CD1c-positive myeloid dendritic cell (primary cell): ENCODE data around the gene LRRC73.
"Not testable (repeated sequence)": the region's sequence is repeated elsewhere in the genome, so short reads cannot be mapped to it uniquely, and the experiment has no call there.

Experiments
- DNase-seq: peaks from one replicate; pipeline ENCODE4 v3.0.0-alpha.2; 2016; ENCODE audit errors: extremely low spot score

LRRC73 gene

GRCh38 chr6:43492673-43493072 is 17.5 kb downstream of the LRRC73 start:
- no peak for DNase-seq

DNA sequence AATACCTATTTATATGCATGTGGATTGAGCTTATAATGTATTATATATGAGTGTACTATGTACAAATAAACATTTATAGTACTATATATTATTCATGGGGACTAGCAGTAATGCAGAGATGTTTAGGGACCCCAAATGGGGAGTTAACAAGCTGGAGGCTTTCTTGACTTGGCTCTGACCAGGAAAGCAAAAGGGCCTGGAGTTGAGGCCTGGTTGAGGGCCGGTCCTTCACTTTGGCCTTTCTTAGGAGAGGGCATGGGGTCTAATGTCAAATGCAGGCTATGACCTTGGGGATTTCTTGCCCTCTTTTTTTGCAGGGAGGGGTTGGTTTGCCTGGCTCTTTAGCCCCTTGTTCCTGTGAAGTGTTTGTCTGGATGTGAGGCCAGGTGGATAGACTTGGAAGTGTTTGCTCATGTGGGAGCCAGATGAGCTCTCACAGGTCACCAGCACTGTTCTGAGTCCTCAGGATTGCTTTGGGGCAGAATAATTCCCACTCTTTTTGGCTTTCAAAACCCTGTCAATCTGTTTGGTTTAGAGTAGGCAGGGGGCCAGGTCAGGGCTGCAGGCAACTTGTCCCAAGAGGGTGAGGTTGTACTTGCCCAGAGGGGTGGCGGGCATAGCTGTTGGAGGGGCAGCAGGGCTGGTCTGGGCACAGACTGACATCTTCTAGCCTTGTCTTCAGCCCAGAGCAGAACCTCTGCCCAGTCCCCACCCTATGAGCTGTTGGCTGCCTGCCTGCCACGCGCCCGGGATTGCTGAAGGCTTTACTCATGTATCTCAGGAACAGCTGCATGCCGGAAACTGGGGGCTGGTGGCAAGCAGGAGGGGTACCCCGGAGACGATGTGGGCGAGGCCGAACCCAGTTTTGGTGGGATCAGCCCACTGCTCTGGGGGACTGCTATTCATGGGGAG is 18.1 kb downstream of the LRRC73 start:
- no peak for DNase-seq

- no peak for DNase-seq
Measured at GRCh38 chr6:43490523-43490939, 19.6 kb downstream of the LRRC73 start.

DNA sequence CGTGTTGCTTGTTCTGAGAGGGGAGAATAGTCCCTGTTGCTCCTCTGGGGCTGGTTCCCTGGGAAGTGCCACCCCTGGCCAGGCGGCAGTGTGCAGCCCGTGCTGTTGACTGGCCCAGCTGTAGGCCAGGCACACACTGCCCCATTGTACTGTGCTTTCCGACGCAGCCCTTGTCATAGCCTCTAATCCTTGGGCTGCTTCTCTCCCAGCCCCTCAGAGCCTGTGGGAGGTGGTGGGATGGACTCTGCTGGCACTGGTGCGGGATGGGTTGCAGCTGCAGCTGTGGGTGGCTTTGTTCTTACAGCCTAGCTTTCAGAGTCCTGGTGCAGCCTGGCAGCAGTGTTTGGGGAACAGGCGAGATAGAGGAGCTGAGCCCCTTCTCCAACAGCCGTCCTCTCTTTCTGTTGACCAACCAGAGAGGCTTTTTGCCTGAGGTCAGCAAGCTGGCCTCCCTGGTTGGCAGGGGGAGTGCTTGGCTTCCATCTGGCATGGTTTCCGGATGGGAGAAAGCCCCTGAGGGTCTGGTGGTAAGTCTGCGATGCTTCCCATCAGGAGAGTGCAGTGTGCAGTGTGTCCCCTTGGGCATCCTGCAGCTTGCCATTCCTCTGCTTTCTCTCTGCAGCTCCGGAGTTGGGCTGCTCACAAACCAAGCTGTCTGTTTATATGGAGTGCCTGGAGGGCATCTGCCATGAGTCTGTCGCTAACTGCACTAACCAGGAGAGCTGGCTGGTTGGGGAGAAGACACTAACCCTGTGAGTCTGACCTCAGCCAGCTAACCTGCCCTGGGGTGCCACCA is 20.7 kb downstream of the LRRC73 start:
- DNase-seq, result no peak

DNA sequence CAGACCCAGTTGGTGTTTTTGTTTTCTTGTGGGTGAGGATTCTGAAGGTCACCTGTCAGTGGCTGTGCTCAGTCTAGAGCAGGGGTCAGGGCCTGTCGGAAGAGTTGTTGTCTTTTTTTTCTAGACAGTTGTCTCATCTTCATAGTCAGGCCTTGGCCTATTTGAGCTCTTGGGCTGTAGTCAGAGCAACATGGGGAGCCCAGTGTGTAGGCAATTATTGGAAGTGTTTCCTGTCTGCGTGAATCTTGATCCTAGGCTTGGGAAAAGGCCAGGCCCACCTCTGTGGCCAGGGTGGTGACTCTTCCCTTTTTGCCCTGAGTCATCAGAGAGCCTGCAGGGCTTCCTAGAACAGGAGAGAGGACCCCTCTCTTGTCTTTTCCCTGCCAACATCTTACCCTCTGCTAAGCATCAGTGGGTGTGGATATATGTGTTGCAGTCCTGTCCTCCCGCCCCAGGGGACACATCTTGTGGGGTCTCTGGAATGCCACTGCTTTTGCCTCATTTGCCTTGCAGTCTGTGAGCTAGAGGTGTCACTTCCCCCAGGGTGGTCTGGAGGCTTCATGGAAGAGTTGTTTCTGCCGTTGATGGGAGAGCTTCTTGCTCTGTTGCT is 21.4 kb downstream of the LRRC73 start:
- DNase-seq, result no peak

GRCh38 chr6:43481591-43482236 is 28.4 kb downstream of the LRRC73 start:
- DNase-seq, result no peak

GRCh38 chr6:43481075-43481474 is 29.1 kb downstream of the LRRC73 start:
- DNase-seq, result no peak

DNA sequence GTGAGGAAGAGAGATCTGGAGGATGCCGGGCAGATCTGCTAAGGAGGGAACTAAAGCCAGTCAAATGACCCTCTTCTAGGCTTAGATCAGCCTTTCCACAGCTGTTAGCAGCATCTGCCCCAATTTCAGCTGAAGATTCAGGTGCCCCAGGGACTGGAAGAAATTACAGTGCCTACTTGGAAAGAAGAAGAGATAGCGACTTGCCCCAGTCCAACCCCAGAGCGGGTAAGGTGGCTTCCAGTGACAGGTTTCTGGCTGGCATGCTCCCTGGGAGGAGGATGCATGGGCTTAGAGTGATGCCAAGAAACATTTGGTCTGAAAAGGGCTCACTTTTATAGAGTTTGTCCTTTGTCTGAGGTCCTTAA is 32.2 kb downstream of the LRRC73 start:
- DNase-seq, result no peak

DNA sequence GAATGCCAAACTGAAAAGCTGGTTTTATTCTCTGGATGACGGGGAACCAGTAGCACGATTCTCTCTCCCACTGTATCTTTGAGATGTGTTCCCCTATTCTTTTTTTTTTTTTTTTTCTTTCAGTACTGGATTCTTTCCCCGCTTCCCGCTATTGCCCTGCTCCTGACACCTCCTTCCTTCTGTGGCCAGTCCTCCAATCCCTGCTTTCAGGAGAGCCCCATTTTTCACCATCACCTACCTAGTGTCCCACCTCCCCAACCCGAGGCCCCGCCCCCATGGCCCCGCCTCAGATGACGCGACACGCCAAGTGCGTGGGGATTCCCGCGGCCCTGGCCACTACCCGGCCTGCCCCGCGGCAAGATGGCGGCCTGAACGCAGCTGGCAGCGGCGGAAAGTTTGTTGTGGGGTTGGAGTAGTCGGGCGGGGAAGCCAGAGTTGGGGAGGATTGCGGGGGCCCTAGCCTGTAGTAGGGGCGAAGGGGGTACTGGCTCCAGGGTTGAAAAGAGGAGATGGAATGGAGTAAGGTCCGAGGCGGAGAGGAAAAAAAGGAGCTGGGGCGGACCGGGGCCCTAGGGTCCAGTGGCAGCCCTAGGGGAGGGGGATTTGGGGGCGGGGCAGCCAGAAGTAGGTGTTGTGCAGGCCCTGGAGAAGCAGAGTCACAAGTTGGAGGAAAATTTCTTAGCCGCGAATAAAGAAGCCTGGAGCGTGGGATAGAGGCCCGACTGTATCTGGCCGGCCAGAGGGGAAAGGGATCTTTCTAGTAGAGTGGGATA is 32.7 kb downstream of the LRRC73 start, which contains the start of gene TJAP1:
TSS of gene TJAP1 (plus strand) at position 336 of the 773 bp plus-strand sequence. CDS start 21,432 bp downstream, outside the sequence.
- peak; percentile 93 for DNase-seq

DNA sequence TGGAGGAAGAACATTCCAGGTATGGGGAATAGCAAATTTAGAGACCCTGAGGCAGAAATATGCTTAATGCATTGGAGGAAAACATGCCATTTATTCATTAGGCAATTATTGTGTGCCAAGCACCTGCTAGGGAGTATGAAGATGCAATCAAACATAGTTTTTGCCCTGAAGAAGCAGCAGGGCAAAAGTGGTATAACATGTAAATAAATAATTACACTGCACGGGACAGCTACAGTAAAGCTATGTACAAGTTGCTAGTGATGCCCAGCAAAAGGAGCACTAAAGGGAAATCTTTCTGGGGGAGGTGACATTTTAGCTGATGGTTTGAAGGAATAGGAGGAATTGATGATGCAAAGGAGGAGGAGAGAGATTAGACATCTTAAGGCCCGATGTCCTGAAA is 33.4 kb downstream of the LRRC73 start:
- DNase-seq, result peak; percentile 5

GRCh38 chr6:43475516-43475915 is 34.6 kb downstream of the LRRC73 start:
- no peak for DNase-seq

DNA sequence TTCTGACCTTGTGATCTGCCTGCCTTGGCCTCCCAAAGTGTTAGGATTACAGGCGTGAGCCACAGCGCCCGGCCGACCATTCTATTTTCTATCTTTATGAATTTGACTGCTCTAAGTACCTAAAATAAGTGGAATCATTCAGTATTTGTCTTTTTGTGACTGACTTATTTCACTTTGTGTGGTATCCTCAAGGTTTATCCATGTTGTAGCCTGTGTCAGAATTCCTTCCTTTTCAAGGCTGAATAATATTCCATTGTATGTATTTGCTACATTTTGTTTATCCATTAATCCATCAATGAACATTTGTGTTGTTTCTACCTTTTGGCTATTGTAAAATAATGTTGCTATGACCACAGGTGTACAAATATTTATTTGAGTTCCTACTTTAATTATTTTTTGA is 37.6 kb downstream of the LRRC73 start:
- no peak for DNase-seq

GRCh38 chr6:43471399-43471798 is 38.7 kb downstream of the LRRC73 start:
- DNase-seq, result no peak

- no peak for DNase-seq
Measured at GRCh38 chr6:43469947-43470346, 40.2 kb downstream of the LRRC73 start.

DNA sequence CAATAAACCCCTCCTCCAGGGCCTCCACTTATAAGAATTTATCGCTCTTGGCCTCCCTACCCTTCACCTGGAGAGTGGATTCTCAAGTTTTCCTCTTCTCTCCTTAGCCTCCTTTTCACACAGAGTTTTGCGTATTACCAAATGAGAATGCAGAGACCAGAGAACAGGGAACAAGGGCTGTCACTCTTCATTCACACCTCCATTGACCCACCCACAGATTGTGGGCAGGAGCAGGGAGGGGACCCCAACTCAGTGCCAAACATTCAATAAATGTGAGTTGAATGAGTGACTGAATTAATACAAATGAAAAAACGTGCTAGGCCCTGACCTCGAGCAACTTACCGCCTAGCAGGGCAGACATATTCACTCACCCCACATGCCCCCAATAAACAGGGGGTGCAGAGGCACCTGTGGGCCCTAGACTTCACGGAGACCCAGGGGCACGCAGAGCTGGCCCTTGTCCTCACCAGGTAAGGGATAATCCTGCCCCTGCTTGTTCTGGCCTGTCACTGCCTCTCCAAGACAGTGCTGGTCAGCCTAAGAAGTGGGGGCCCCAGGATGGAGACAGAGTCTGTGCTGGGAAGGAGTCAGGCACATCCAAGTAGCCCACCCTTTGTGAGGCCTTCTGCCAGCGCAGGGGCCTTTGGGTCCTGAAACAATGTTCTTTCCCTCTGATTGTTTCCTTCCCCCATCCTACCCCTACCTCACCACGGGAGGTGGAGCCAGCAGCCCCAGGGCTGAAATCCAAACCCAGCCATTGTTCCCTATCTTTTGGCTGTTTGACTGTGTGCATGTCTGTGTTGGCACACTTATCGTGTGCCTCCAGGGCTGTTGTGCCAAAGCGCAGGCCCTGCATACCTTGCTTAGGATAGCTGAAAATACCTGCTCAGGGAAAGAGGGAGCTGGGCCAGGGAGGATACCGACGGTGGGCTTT is 41.1 kb downstream of the LRRC73 start:
- DNase-seq, result no peak

DNA sequence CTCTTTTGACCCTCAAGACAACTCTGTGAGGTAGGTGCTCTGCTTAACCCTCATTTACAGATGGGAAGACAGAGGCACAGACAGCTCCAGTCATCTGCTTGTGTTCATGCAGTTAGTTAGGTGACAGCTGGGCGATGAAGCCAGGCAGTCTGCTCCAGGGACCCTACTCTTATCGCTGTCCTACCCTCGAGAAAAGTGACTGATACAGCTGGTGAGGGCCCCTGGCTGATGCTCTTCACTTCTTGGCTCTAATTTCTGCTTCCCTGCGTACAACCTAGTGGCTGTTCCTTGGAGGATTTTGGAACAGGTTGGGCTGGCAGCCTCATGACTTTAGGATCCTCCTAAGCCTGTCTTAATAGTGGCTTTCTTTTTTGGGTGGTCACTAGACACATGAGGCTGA is 41.9 kb downstream of the LRRC73 start:
- no peak for DNase-seq

DNA sequence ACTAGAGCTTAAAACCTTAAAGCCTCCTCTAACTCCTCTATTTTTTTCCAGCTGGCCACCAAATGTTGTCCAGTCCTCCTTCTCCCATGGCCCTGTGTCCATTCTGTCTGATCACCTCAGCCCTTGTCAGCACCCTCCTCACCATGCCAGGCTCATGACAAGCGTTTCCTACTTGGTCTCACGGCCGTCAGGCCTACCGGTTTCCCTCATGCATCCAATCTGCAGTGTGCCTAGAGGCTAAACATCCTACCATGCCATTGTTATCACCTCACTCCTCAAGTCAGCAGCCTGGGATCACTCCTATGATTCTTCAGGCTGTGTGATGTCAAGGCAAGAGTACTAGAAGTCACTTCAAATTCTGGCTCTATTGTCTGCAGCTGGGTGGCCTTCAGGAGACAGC is 42.4 kb downstream of the LRRC73 start:
- DNase-seq, result no peak

- not testable (repeated sequence) for DNase-seq
Measured at GRCh38 chr6:43467265-43467664, 42.9 kb downstream of the LRRC73 start.

GRCh38 chr6:43465948-43466347 is 44.2 kb downstream of the LRRC73 start:
- no peak for DNase-seq

GRCh38 chr6:43464337-43464736 is 45.8 kb downstream of the LRRC73 start:
- no peak for DNase-seq
